ENCODE measurements around the gene PLD3.
"Not testable (repeated sequence)": the region's sequence is repeated elsewhere in the genome, so short reads cannot be mapped to it uniquely, and the experiment has no call there.

The PLD3 gene

DNA sequence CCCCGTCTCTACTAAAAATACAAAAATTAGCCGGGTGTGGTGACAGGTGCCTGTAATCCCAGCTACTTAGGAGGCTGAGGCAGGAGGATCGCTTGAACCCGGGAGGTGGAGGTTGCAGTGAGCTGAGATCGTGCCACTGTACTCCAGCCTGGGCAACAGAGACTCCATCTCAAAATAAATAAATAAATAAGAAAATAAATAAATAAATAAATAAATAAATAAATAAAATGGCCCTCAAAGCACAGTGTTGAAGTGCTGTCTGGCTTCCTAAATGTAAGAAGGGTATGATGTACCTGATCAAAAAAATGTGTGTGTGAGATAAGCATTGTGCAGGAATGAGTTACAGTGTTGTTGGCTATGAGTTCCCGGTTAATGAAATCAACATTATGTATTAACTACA, 15.4 kb upstream of the PLD3 start:
- DNase-seq (ENCODE audit: low read depth in 3 of 3): not testable (repeated sequence)

DNA sequence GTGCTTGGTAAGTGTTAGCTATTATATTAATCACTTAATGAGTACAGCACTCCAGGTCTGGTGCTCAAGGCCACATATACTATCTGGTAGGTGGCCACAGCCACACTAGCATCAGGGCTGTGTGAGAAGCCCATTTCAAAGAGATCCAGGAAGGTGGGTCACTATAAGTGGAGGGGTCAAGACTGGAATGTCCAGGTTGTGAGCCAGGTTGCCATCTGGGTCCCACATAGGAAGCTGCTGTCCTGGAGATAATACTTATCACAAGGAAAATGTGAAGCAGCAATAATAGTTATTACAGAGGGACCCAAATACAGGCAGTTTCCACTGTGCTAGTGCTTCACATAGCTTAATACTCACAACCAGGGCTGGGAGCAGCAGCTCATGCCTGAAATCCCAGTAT, 13.4 kb upstream of the PLD3 start:
- DNase-seq (ENCODE audit: low read depth in 3 of 3): no peak

DNA sequence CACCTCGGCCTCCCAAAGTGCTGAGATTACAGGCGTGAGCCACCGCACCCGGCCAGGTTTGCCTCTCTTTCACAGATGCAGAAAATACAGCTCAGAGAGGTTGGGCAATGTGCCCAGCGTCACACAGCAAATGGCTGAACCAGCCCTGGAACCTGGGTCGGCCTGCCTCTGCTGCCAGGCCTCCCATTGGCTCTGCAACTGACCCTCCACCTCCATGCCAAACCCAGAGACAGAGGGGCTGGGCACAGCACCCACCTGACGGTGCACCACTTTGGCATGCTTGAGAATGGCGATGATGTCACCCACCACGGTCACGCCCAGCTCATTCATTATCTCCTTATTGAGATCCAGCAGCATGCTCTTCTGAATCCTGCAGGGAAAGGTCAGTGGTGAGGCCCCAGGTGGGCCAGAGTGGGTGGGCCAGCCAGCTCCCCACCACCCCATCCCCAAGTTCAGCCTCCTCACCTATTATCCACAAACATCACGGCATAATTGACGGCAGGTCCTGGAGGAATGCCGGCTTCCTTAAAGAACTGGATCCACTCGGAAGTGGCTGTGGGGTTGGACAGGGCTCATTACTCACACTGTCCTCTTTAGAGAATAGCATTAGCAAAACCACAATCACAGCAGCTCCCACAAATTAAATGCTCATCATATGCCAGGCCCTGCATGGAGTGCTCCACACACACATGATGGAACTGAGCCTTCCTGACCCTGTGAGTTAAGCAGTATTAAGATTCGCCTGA, 12.5 kb upstream of the PLD3 start:
- no peak for DNase-seq (ENCODE audit: low read depth in 3 of 3)

GRCh38 chr19:40336601-40336900, 11.9 kb upstream of the PLD3 start:
- no peak for DNase-seq (ENCODE audit: low read depth in 3 of 3)

DNA sequence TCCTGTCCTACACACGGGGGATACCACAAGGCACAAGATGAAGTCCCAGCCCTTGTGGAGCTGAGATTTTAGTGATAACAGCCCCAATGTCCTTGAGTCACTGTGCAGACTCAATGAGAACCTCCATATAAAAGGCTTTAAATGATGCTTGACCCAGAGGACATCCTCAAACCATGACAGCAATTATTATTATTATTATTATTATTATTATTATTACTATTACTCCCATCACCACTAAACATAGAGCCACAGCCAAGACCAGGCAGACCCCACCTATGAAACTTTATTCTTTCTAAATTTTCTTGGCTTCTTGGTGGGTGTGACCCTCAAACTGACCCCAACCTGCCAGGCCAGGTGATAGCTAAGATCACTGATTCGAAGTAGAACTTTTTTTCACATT, 11.4 kb upstream of the PLD3 start:
- no peak for DNase-seq (ENCODE audit: low read depth in 3 of 3)

- no peak for DNase-seq (ENCODE audit: low read depth in 3 of 3)
These were observed 10.9 kb upstream of the PLD3 start for GRCh38 chr19:40337594-40337993.

DNA sequence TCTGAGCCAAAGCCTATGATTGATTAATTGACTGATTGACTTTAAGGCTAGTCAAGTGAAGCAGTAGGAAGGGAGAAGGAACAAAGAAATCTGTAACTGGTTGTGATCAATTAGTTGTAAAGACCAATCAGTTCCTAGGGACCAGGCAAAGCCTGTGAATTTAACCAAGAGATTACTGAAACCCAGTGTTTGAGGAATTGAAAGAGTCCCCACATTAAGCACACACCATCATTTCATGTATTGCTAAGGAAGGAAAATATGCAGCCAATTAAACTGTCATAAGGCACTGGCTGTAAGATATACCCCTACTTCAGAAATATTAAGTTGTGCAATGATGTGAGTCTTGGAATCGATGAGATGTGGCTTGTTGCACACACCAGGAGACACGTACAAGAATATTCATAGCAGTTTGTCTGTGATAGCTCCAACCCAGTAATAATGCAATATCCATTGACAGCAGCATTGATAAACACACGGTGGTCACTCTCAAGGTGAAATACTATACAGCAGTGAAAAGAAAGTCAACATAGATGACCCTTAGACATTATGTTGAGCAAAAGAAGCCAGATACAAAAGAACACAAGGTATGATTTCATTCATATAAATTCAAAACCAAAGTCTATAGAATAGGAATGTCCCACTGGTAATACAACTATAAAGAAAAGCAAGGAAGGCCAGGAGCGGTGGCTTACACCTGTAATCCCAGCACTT, 9.3 kb upstream of the PLD3 start:
- no peak for DNase-seq (ENCODE audit: low read depth in 3 of 3)

DNA sequence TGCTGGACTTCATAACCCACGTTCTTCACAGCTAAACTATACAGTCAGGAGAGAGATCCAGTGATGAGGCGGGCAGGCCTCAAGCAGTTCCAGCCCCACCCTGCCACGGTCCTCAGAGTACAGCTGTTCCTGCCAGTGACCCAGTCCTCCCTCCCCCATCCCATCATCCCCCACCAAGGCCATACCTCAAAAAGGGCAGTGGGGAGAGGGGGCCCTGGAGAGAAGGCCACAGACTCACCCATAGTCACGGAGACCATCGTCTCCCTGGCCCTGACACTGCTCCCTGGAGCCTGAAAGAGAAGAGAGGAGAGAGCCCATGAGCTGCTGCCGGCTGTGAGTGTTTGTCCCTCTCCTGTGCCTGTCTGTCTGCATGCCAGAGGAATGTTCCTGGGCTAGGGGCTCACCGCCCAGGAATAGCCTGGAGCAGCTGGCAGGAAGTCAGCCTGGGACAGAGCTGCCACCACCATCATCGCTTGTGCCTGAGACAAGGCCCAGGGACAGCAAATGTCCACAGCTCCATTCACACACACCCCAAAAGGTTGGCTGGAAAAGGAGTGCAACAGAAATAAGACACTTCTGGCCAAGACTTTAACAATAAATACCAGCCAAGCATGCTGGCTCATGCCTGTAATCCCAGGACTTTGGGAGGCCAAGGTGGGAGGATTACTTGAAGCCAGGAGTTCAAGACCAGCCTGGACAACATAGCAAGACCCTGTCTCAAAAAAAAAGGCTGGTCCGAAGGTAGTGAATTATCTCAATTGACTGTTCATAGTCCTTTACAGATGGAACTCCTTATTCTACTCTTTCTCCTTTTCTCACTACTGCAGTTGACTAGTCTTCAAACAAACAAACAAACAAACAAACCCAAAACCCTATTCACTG, 6.7 kb upstream of the PLD3 start:
- no peak for DNase-seq (ENCODE audit: low read depth in 3 of 3)

DNA sequence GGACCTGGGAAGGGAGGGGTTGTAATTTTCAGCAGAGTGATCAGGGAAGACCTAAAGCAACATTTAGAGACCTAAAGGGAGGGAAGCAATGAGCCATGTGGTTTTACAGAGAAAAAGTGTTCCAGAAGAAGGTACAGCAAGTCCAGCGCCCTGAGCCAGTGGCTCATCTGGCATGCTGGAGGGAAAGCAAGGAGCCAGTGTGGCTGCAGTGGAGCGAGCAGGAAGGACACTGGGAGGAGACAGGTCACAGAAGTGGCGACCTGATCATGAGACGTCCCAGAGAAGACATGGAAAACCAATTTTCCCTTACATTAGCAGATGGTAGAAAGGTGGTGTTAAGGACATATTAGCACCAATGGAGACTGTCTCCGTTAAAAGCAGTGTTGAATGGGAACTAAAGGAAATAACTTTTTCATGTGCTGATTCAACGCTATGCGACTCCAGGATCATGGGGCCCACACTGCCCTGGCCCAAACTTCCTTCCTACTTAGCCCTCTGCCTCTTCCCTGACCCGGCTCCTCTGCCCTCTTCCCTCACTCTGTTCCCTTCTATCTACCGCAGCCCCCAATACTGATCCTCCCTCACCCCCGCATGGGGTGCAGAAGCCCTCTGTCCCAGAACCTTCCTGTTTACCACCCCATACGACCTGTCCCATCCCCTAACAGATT, 5.7 kb upstream of the PLD3 start:
- DNase-seq (ENCODE audit: low read depth in 3 of 3): no peak

- DNase-seq (ENCODE audit: low read depth in 3 of 3): no peak
These were observed 4.1 kb upstream of the PLD3 start for GRCh38 chr19:40344422-40344821.

DNA sequence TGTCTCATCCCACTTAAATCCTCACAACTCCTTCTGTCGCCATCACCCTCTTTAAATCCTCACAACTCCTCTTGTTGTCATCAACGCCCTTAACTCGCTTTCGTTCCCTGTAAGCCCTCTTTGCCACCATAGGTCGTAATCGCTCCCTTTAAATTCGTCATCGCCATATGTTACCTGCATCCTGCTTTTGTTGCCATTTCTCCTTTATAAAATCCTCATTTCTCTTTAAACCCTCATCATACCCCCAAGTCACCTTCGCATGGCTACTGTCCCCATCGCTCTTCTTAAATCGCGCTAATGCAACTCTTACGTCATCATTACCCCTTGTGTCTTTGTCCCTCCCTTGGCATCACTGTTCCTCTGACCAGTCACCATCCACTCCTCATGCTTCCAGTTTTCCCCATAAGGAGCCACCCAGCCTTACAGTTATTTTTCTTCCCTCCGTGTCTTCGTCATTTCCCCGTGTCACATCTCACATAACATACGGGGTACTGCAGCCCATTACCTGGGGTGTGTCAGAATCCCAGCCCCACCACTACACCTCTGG, 539 bp downstream of the PLD3 start:
- no peak for DNase-seq (ENCODE audit: low read depth in 3 of 3)

GRCh38 chr19:40355975-40356680, 7.6 kb downstream of the PLD3 start:
- DNase-seq (ENCODE audit: low read depth in 3 of 3): no peak

GRCh38 chr19:40356681-40357595, 8.4 kb downstream of the PLD3 start:
- DNase-seq (ENCODE audit: low read depth in 3 of 3): no peak

DNA sequence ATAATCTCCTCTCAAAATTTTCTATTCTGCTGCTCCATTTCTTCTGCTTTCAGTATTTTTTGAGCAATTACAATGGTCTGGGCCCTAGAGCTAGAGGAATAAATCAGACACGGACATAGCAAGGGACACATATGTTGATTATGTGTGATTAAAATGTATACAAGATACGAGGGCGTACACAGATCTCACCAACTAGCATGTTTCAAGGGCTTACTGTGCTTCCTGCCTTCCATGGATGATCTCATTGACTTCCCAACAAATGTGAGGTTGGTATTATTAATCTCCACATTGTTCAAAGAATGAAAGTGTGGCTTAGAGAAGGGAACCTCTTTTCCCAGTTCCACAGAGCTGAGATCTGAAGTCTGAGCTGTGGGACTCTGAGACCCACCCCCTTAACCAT, 9.1 kb downstream of the PLD3 start:
- DNase-seq (ENCODE audit: low read depth in 3 of 3): no peak

DNA sequence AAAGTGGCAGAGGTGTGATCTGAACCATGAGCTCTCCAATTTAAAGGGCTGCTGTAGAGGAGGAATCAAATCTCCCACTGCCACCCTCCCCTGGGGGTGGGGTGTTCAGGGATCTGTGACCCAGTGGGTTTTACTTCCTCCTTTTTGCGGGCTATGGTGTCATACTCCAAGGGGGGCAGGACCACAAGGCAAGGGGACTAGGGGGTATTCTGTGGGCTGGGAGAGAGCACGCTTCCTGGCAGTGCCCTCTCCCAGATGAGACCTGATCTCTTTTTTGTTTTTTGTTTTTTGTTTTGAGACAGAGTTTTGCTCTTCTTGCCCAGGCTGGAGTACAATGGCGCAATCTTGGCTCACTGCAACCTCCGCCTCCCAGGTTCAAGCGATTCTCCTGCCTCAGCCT, 10.3 kb downstream of the PLD3 start:
- no peak for DNase-seq (ENCODE audit: low read depth in 3 of 3)

- DNase-seq (ENCODE audit: low read depth in 3 of 3): no peak
These were observed 11.7 kb downstream of the PLD3 start for GRCh38 chr19:40360020-40360707.

DNA sequence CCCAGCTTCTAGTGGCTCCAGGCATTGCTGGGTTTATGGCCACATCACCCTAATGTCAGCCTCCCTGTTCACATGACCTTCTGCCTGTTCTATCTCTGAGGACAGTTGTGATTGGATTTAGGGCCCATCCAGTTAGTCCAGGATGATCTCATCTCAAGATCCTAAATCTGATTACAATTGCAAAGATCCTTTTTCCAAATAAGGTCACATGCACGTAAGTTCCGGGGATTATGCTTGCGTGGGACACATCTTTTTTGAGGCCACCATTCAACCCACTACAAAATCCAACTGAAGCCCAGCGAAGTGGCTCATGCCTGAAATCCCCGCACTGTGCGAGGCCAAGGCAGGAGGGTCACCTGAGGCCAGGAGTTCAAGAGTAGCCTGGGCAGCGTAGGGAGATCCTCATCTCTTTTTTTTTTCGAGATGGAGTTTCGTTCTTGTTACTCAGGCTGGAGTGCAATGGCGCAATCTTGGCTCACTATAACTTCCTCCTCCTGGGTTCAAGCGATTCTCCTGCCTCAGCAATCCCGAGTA, 12.3 kb downstream of the PLD3 start:
- no peak for DNase-seq (ENCODE audit: low read depth in 3 of 3)

DNA sequence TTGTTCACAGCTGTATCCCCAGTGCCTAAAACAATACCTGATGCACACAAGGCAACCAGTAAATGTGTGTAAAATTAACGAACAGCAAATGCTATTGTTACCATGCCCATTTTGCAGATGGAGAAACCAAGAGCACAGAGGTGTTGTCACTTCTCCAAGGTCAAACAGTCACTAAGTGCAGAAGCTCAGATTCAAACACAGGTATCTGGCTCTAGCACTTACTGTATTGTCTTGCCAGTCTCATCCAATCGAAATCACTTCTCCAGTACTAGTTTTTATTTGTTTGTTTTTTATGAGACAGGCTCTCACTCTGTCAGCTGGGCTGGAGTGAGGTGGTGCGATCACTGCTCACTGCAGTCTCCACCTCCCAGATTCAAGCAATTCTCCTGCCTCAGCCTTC, 13.7 kb downstream of the PLD3 start:
- no peak for DNase-seq (ENCODE audit: low read depth in 3 of 3)

GRCh38 chr19:40363069-40363468, 14.6 kb downstream of the PLD3 start:
- DNase-seq (ENCODE audit: low read depth in 3 of 3): no peak
